HG03139 (cell line): Measurements from ENCODE around the gene PPP1R7.

ENCODE experiments used
- ATAC-seq: cut with Tn5 transposase; IDR thresholded peaks from one replicate; pipeline ENCODE4 v1.9.1; 2021; ENCODE audit not compliant: unreplicated experiment

Gene PPP1R7

GRCh38 chr2:241160318-241160717 is 10.1 kb downstream of the PPP1R7 start:
- ATAC-seq, result no peak

GRCh38 chr2:241161646-241162281 is 11.5 kb downstream of the PPP1R7 start:
- ATAC-seq, result no peak

- no peak for ATAC-seq
These were observed 13.4 kb downstream of the PPP1R7 start for GRCh38 chr2:241163601-241164118.

GRCh38 chr2:241168366-241168765 is 18.1 kb downstream of the PPP1R7 start:
- no peak for ATAC-seq

- ATAC-seq, result no peak
These were observed 23.3 kb downstream of the PPP1R7 start for GRCh38 chr2:241173557-241173956.

GRCh38 chr2:241177526-241178334 is 27.5 kb downstream of the PPP1R7 start:
- no peak for ATAC-seq

GRCh38 chr2:241178961-241179360 is 28.7 kb downstream of the PPP1R7 start:
- no peak for ATAC-seq

- ATAC-seq, result no peak
These were observed 29.6 kb downstream of the PPP1R7 start for GRCh38 chr2:241179899-241180298.

- no peak for ATAC-seq
These were observed 30.2 kb downstream of the PPP1R7 start for GRCh38 chr2:241180495-241180894.

- no peak for ATAC-seq
These were observed 31.9 kb downstream of the PPP1R7 start for GRCh38 chr2:241182126-241182525.

- no peak for ATAC-seq
These were observed 32.4 kb downstream of the PPP1R7 start for GRCh38 chr2:241182531-241183133.

GRCh38 chr2:241183221-241183620 is 33.0 kb downstream of the PPP1R7 start:
- no peak for ATAC-seq

- no peak for ATAC-seq
These were observed 34.6 kb downstream of the PPP1R7 start for GRCh38 chr2:241184901-241185300.

- no peak for ATAC-seq
These were observed 35.7 kb downstream of the PPP1R7 start for GRCh38 chr2:241185961-241186360.

- no peak for ATAC-seq
These were observed 37.0 kb downstream of the PPP1R7 start for GRCh38 chr2:241187101-241187917.

GRCh38 chr2:241187918-241188234 is 37.6 kb downstream of the PPP1R7 start:
- ATAC-seq, result no peak

- no peak for ATAC-seq
These were observed 38.3 kb downstream of the PPP1R7 start, which contains the start of gene ANO7 for GRCh38 chr2:241188361-241189092. TSS of gene ANO7 (plus strand) at chr2:241188677. CDS start at chr2:241190064, 1,387 bp downstream.

- no peak for ATAC-seq
These were observed 39.0 kb downstream of the PPP1R7 start for GRCh38 chr2:241189093-241189855.

- ATAC-seq, result no peak
These were observed 39.6 kb downstream of the PPP1R7 start for GRCh38 chr2:241189856-241190201.
